ENCODE results near the gene DGKQ.
"Not testable (repeated sequence)": the region's sequence is repeated elsewhere in the genome, so short reads cannot be mapped to it uniquely, and the experiment has no call there.

Gene DGKQ

DNA sequence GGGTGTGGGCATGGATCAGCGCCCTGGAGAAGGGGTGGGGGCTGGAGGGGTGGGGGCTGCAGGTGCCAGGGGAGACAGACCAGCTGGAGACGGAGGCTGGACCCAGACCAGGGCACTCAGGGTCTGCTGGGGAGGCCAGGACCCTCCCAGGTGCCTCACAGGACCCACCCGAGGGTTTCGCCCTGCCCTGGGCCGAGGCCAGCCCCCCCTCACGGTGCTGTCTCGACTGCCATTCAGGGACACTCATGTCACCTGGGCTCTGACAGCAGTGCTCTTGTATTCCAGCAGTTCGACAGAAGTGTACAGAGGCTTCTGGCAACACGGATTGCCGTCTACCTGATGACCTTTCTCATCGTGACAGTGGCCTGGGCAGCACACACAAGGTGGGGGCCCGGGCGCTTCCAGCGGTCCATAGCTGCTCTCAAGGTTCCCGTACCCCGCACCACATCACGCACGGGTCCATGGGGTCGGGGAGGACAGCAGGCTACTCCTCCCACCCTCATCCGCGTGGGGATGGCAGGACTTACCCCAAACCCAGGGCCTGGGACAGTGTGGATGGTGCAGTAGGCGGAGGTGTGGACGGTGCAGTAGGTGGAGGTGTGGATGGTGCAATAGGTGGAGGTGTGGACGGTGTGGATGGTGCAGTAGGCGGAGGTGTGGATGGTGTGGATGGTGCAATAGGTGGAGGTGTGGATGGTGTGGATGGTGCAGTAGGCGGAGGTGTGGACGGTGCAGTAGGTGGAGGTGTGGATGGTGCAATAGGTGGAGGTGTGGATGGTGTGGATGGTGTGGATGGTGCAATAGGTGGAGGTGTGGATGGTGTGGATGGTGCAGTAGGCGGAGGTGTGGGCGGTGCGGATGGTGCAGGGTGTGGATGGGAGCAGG is 23.0 kb downstream of the DGKQ start:
- no peak for DNase-seq (ENCODE audit: low read depth)

DNA sequence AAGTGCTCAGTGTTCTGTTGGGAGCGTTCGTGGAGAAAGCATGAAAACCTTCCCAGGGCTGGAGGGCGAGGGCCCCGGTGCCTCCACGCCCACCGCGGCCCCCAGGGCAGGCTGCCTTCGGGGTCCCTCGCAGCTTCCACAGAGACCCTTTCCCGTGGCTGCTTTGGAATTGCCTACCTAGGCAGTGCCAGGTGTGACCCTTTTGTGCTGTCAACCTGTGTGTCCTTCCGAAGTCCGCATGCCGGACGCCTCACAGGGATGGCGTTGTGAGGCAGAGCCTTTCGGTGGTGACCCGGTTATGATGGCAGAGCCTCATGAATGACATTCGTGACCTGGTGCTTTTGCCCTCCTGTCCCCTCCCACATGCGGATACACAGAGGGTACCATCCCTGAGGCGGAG is 23.7 kb downstream of the DGKQ start:
- no peak for DNase-seq (ENCODE audit: low read depth)

DNA sequence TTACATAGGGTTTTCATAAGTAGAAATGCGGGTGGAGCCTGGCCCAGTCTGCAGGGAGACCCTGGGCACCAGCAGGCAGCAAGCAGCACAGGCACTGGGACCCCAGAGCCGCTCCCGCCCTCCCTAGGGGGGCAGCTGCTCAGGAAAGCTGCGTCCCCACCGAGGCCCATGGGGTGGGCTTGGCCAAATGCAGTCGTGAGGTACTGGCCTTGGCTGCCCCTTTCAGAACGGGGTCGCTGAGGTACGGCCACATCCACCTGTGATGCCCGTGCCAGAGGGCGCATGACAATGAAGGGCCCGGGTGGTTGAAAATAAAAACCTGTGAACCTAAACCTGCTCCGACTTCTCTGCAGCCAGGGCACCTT is 24.5 kb downstream of the DGKQ start:
- no peak for DNase-seq (ENCODE audit: low read depth)

DNA sequence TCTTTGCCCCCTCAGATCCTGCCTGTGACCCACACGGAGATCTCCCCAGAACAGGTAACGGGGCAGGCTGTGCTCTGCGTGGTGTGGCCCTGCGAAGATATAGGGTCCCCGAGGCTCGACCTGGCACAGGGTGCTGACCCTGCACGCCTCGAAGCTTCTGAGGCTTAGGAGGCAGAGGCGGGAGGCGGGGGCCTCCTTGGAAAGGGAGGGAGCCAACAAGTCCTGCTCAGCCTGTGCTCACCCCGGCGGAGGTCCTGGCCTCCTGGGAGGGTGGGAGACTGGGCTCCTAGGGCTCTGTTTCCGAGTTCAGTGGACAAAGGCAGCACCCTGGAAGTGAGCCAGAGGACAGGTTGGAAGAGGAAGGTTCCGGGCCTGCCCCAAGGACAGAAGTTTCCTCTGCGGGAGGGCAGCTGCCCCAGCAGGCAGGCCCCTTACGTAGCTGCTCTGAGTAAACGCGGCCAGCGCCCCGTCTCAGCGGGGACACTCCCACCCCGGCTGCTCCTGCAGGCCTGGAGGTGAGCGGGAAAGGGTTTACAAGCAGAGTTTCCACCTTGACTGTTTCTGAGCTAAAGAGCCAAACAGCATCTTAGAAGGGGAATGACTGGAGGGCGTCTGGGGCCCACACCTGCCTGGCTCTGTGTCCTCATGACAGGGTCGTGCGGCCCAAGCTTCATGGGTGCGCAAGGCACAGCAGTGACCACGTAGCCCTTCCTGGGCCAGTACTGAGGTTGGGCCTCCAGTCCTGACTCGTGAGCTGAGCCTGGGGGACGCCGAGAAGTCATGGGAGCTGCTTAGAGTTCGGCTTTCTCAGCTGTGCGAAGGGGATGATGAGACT is 25.1 kb downstream of the DGKQ start:
- DNase-seq (ENCODE audit: low read depth), result no peak

DNA sequence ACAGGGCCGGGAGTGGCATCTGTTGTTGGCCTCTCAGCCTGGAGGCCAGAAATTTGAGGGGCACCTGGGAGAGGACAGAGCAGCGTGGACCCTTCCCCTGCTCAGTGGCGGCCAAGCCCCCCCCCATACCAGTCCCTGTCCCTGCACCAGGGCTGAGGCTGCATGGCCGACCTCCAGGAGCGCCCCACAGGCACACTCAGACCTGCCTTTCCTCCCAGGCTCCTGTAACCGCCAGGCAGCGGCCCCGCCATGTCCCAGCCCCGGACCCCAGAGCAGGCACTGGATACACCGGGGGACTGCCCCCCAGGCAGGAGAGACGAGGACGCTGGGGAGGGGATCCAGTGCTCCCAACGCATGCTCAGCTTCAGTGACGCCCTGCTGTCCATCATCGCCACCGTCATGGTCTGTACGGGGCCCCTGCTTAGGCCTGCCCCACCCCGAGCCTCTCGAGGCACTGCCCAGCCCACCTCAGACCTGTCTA is 25.8 kb downstream of the DGKQ start:
- no peak for DNase-seq (ENCODE audit: low read depth)

DNA sequence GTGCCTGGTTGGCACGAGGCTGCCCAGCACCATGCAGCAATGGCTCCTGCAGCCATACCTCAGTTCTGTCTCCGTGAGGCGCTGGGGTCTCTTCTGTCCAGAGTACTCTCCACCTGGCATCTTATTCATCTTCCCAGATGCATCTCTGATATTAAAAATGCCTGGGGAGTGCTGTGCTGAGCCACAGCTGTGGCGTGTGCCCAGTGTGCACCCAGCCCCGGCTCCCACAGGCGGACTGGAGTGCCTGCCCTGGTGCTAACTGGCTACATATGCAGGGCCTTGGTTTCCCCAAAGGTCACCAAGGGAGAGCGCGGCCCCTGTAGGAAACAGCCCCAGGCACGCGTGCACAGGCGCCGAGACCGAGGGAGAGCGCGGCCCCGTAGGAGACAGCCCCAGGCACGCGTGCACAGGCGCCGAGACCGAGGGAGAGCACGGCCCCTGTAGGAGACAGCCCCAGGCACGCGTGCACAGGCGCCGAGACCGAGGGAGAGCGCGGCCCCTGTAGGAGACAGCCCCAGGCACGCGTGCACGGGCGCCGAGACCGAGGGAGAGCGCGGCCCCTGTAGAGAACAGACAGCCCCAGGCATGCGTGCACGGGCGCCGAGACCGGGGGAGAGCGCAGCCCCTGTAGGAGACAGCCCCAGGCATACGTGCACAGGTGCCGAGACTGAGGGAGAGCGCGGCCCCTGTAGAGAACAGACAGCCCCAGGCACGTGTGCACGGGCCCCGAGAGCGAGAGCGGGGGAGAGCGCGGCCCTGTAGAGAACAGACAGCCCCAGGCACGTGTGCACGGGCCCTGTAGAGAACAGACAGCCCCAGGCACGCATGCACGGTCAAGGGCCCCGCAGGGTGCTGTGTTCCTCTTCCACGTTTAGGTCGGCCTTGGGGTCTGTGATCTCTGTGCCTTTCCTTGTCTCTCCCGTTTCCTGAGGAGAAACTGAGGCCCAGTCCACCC is 26.6 kb downstream of the DGKQ start:
- no peak for DNase-seq (ENCODE audit: low read depth)

DNA sequence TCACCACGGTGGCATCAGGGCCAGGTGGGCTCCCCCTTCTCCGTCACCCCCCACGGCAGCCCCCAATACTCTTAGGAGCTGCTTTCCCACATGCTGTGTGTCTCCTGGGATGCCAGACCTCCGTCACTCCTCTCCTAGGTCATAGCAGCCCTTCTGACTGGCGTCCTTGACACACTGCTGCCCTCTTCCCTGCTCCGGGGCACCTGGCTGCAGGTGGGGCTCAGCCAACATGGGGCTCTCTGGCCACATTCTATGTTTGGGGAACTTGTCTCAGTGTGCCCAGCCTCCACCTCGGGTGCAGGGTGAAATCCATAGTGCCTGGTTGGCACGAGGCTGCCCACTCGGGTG is 27.3 kb downstream of the DGKQ start:
- no peak for DNase-seq (ENCODE audit: low read depth)

DNA sequence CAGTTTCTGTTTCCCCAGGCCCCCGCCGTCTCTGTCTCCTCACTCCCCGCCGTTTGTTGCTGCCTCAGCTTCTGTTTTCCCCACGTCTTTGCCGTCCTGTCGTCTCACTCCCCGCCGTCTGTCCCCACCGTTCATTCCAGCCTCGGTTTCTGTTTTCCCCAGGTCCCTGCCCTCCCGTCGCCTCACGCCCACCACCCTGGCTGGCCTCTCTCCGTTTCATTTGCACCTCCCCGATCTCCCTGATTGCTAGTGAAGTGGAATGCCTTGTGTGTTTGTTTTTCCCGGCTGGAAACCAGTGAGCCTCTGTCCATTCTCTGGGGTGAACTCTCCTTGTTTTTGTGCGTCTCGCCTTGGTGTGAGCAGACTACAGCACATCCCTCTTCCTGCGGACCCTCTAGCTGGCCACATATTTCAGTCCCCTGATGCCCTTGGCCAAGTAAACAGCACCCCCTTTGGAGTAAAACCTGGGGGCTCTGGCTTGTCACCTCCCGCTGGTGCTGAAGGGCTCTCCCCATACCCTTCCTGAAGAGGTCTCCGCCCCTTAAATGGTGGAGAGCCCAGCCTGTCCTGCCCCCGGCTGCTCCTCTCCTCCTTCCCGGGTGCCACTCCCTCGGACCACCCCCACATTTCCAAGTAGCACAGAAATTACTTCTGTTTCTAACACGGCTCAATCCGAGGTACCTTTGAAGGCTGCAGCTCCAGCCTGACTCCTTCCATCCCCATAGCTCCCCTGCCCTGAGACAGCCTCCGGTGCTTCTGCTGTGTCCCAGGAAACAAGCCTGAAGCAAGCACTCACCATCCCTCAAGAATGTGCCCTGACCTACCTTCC is 27.9 kb downstream of the DGKQ start:
- DNase-seq (ENCODE audit: low read depth), result no peak

DNA sequence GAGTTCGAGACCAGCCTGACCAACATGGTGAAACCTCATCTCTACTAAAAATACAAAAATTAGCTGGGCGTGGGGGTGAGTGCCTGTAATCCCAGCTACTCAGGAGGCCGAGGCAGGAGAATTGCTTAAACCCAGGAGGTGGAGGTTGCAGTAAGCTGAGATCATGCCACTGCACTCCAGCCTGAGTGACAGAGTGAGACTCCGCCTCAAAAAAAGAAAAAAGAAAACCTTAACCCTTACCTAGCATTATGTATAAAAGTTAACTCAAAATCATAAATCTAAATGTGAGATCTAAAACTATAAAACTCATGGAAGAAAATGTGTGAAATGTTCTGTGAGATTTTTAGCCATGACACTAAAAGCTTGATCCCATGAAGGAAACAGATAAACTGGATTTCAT is 33.9 kb downstream of the DGKQ start:
- DNase-seq (ENCODE audit: low read depth), result not testable (repeated sequence)

DNA sequence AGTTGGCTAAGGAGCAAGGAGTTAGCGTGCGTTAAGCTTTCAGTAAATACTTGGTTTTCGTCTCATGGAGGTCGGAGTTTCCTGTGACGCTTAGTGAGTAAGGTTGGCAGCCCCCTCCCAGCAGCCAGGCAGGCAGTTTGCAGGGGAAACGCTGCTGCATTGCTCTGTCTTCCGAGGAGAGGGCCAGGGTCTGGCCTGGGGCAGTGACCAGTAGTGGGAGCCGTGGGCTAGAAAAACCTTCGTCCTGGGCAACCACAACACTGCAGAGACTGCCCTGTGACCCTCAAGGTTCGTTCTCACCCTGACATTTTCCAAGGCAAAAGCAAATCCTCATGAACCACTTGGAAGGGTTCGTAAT is 40.7 kb downstream of the DGKQ start:
- no peak for DNase-seq (ENCODE audit: low read depth)

DNA sequence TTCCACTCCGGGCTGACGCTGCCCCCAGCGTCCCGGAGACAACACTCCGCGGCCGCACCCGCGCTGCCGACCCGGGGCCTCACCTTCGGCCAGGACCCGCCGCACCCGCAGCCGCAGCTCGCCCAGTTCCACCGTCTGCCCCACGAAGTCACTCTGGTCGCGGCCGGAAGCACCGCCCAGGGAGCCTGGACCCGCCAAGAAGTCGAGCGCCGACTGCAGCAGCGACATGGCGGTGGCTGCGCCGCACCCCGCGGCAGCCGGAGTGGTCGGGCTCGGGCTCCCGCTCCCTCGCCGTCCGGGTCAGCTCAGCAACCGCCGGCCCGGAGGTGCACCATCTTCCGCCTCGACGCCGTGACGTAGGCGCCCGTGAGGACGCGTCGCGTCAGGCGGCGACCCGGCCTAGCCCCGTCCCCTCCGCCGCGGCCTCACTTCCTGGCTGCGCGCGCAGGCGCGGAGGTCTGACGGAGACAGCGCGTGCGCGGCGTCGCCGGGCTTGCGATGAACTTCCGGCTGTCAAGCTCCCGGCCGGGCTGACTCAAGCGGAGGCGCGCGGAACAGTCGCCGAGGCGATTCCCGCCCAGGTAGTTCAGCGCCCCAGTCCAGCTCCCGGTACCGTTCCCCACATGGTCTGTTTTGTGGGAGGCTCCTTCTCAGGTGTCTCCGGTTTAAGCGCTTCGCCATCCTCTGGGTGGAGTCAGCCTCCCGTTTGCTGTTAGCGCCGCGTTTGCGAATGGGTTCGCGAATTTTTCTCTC is 41.2 kb downstream of the DGKQ start, which contains the start of the genes GAK and TMEM175:
TSS of gene GAK (minus strand) at position 357 of the 753 bp plus-strand sequence. CDS start at position 228, 129 bp downstream.
TSS of gene TMEM175 (plus strand) at position 501 of the 753 bp plus-strand sequence. CDS start 15,280 bp downstream, outside the sequence.
- DNase-seq (ENCODE audit: low read depth), result peak; percentile 98

DNA sequence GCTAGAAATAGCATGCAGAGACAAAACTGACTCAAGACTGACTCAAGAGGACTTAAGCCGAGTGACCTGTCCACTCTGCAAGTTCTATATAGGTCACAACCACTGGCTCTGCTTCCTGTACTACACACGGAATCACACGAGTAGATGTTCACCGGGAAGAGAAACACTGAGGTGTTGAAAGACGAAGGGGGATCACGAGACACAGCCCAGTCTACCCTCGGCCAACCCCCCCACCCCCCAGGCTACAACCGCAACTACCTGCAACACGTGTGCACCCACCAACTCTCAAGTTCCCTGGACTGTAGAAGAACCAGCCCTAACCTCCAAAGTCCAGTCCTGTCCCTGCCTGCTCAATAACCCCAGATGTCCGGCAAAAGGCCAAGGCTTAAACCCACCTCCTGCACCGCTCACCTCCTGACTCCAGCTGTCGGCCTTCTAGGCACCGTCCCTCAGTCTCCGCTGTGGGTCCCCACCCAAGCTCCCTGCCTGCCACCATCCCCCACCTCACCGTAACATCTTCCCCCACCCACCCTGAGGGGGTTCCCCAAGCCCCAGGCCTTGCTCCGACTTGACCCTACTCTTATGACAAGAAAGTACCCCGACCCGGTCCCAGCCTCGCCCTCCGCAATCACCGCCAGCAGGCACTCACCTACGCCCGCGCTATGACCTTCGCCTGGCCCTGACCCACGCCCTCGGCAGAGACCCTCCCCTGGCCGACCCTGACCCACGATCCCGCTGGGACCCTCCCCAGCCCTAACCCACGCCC is 42.0 kb downstream of the DGKQ start:
- no peak for DNase-seq (ENCODE audit: low read depth)

DNA sequence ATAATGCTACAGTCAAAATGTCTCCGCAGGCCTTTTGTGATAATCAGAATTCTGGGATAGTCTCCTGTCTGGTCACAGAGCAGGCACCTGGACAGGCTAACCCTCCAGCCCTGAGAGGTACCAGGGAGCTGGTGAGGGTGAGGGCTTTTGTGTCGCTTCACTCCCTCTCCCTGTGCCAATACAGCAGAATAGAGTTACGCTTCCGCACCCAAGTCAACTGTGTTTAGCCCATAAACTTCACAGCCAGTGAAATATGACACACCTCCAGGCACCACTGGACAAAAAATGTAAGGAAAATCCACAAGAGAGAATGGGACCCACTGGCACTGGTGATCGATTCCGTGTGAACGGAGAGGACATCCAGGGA is 42.6 kb downstream of the DGKQ start:
- no peak for DNase-seq (ENCODE audit: low read depth)

DNA sequence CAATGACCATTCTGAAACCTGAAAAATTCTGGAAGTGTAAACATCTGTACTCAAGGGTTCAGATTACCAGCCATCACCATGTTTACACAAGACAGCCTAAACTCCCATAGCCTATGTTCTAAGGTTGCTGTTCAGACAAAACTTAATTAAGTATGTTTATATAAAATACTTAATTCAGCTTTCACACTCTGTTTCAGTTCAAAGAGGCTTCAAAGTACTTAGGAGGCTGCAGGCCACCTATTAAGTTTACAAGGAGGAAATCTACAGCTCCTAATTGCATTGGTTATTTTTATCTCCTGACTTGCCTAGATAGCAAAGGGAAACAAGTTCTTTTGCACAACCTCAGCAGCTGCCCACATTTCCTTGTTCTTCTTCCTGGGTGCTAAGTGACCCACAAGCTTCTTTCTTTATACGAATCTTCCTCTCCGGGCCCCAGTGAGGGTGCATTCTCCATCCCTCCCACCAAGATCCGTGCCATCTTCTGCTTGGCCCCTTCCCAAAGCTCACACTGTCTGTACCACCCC is 43.3 kb downstream of the DGKQ start:
- no peak for DNase-seq (ENCODE audit: low read depth)

DNA sequence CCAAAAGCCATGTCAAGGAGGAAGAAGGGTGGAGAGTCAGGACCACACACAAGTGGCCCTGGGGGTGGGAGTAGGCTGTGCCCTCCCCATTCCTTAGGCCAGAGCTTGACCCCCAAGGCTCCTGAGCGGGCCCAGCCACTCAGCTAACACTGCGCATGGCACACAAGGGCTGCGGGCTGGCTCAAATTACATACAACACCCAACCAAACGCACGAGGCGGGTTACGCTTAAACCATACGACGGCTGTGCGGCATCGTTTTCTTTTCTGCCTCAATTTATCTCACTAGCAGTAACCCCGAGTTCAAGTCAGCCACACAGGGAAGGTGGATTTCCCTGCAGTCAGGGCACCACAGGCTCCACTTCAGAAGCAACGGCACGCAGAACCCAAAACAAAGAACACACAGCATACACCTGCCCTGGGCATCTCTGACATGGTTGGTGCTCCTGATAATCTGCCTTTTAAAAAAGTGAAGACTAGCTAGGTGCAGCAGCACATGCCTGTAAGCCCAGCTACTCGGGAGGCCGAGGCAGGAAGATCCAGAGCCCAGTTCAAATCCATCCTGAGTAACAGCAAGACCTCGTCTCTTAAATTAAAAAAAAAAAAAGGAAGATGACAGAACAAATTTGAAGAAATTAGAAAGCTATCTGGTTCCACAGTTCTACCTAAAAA is 44.1 kb downstream of the DGKQ start:
- DNase-seq (ENCODE audit: low read depth), result no peak

DNA sequence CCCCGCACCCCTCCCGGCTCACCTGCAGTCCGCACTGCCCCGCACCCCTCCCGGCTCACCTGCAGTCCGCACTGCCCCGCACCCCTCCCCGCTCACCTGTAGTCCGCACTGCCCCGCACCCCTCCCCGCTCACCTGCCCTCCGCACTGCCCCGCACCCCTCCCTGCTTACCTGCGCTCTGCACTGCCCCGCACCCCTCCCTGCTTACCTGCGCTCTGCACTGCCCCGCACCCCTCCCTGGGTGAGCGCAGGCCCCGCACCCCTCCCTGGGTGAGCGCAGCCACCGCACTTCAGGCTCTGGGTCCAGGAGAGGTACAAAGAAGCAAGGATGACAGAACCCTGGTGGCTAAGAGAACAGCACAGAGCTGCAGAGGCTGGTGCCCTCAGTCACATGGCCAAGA is 45.8 kb downstream of the DGKQ start:
- DNase-seq (ENCODE audit: low read depth), result not testable (repeated sequence)

DNA sequence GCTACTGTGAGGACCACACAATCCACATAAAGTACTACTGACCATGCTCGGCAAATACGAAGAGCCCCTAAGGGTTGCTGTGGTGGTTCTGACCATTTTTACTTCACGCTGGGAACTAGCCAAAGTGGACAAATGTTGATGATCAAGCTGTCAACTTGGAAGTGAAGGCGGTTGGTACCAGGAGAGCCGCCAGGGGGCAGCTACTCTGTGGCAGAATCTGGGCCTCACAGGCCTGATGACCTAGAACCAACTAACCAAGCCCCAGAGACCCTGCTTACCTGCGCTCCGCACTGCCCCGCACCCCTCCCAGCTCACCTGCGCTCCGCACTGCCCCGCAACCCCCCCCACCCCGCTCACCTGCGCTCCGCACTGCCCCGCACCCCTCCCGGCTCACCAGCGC is 46.8 kb downstream of the DGKQ start:
- no peak for DNase-seq (ENCODE audit: low read depth)

DNA sequence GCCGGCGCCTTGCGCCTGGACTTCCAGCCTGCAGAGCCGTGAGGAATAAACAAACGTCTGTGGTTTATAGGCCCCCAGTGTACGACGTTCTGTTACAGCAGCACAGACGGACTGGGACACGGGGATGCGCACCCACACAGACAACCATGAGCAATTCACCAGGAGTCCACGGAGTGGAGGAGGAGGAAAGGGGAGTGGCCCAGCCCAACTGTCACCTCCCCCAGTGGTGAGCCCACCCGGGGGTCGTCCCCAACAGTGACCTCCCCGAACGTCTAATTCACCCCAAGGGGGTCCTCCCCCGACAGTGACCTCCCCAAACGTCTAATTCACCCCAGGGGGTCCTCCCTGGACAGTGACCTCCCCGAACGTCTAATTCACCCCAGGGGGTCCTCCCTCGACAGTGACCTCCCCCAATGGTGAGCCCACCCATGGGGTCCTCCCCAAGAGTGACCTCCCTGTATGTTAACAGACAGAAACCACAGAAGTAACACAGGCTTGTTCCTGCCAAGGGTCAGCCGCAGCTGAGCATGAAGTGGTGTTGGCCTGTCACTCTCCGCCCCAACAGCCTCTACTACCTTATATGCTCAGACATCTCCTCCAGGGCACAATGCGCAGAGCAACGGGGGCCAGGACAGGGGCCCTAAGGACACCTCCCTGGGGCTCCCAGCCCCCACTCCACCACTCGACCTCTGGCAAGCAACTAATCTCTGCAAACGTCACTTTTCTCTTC is 47.4 kb downstream of the DGKQ start:
- no peak for DNase-seq (ENCODE audit: low read depth)
